Uterus (tissue), 4 donors: ENCODE results near the gene ERICH3. TPM values are rescaled to one million over a fixed set of nuclear protein-coding genes. Genes with fewer than 3 reads are reported as not detected.

ENCODE experiments used
- DNase-seq, 2 donors: peaks; one replicate each; pipeline ENCODE4 v3.0.0-alpha.2; 2019 to 2020
- H3K27ac ChIP-seq, 2 donors: fragments of 200-600 bp; sonication (generic); 1 replicate in 1 of 2; 2 replicates in 1 of 2; pipeline ENCODE4 v1.5.1; 2016 to 2018
- H3K27me3 ChIP-seq, 2 donors: fragments of 200-600 bp; sonication (generic); one replicate each; pipeline ENCODE4 v1.5.1; 2018 to 2019; ENCODE audit warnings: control low read depth in 1 of 2
- H3K36me3 ChIP-seq, 2 donors: fragments of 200-600 bp; sonication (generic); one replicate each; pipeline ENCODE4 v1.5.1; 2019; ENCODE audit warnings: control low read depth in 1 of 2
- H3K4me1 ChIP-seq, 2 donors: fragments of 200-600 bp; sonication (generic); one replicate each; pipeline ENCODE4 v1.5.1; 2018 to 2019; ENCODE audit warnings: control low read depth in 1 of 2
- H3K4me3 ChIP-seq, 2 donors: fragments of 200-600 bp; sonication (generic); 1 replicate in 1 of 2; 2 replicates in 1 of 2; pipeline ENCODE4 v1.5.1; 2018 to 2019; ENCODE audit warnings: mild to moderate bottlenecking in 1 of 2
- H3K9me3 ChIP-seq, 2 donors: fragments of 200-600 bp; sonication (generic); one replicate each; pipeline ENCODE4 v1.5.1; 2019; ENCODE audit warnings: control low read depth in 1 of 2
- POLR2A ChIP-seq, 2 donors: fragments of 450-650 bp; IDR thresholded peaks; one replicate each; pipeline ENCODE4 v1.6.1; 2016; ENCODE audit warnings: antibody characterized with exemption in 2 of 2, mild to moderate bottlenecking in 1 of 2, moderate library complexity in 1 of 2
- intact Hi-C: fragments of 100-400 bp; cut with DNase I; formaldehyde crosslinking; loops from one replicate; pipeline ENCODE4 v1.15.1; 2023; ENCODE audit warnings: low total_unique reads
- total RNA-seq, 4 donors: library from RNA; depleted of rRNA in 3 of 4; stranded (reverse); fragments of >200 nt in 3 of 4; gene quantifications; one replicate each; pipeline versions ENCODE4 v1.1.0 to v1.2.4, GENCODE V29; 2014 to 2023
- TF ChIP-seq, protein P1 (sequence below), 4 experiments: fragments of 200-600 bp in 2 of 4; fragments of 450-650 bp in 2 of 4; sonication (generic) in 2 of 4; IDR thresholded peaks; one replicate each; pipeline ENCODE4 v1.5.1; 2016 to 2019; ENCODE audit warnings: antibody characterized with exemption in 4 of 4, mild to moderate bottlenecking in 2 of 4, moderate library complexity in 1 of 4
- donor health status: DM: yes; HTN: yes; CAD: no.

ERICH3 gene
- total RNA-seq, 4 donors from 2014 or later, result under 0.01 to 3.7 (median 0.67) TPM

DNA sequence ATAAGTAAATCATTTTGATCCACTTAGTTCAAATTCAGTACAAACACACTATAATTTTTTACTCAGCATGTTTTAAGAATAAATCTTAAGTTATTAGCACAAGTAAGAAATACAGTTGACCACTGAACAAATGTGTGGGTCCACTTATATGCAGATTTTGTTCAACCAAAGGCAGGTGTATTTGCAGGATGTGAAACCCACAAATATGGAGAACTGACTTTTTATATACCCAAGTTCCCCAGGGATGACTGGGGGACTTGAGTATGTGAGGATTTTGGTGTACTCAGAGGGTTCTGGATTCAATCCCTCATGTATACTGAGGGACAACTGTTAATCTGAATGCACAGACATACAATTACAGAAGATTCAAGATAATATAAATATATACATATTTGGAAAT lies 25.7 kb upstream of the ERICH3 start:
- no peak for DNase-seq
- H3K4me3 ChIP-seq, result no peak overlapping the region
- H3K4me1 ChIP-seq, result no peaks in the 10 kb centered on the region
- H3K9me3 ChIP-seq, result no peaks in the 10 kb centered on the region
- H3K27ac ChIP-seq, result no peak overlapping the region
- no peak for TF ChIP-seq POLR2A (IDR thresholded peaks at IDR 0.05)
- TF ChIP-seq, protein P1, sequence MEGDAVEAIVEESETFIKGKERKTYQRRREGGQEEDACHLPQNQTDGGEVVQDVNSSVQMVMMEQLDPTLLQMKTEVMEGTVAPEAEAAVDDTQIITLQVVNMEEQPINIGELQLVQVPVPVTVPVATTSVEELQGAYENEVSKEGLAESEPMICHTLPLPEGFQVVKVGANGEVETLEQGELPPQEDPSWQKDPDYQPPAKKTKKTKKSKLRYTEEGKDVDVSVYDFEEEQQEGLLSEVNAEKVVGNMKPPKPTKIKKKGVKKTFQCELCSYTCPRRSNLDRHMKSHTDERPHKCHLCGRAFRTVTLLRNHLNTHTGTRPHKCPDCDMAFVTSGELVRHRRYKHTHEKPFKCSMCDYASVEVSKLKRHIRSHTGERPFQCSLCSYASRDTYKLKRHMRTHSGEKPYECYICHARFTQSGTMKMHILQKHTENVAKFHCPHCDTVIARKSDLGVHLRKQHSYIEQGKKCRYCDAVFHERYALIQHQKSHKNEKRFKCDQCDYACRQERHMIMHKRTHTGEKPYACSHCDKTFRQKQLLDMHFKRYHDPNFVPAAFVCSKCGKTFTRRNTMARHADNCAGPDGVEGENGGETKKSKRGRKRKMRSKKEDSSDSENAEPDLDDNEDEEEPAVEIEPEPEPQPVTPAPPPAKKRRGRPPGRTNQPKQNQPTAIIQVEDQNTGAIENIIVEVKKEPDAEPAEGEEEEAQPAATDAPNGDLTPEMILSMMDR (IDR thresholded peaks at IDR 0.05), result no peak
- H3K36me3 ChIP-seq, result no peaks in the 10 kb centered on the region
- intact Hi-C loops, result no loop called here
- H3K27me3 ChIP-seq, result no peaks in the 10 kb centered on the region

DNA sequence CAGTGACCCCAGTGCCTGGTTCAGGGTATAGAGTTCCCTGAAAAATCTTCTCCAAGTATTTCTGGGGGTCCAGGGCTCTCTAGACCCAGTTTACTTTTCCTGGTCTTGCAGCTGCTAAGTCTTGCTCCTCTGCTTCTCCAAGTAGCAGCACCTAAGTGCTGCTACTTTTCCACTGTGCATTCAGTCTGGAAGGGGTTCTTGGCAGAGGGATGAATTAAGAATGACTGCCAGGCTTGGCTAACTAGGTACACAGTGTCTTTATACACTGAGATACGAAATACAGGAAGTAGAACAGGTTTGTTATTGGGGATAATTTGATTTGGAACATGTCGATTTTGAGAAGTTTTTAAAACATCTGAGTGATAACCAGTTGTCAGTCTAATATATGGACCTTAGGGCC lies 24.2 kb upstream of the ERICH3 start:
- no peak for DNase-seq
- intact Hi-C loops, result no loop called here
- no peak overlapping the region for H3K4me3 ChIP-seq
- TF ChIP-seq, protein P1 (IDR thresholded peaks at IDR 0.05), result no peak
- no peak for TF ChIP-seq POLR2A (IDR thresholded peaks at IDR 0.05)
- no peaks in the 10 kb centered on the region for H3K27me3 ChIP-seq
- no peaks in the 10 kb centered on the region for H3K36me3 ChIP-seq
- H3K27ac ChIP-seq, result no peak overlapping the region
- H3K4me1 ChIP-seq, result no peaks in the 10 kb centered on the region
- no peaks in the 10 kb centered on the region for H3K9me3 ChIP-seq

DNA sequence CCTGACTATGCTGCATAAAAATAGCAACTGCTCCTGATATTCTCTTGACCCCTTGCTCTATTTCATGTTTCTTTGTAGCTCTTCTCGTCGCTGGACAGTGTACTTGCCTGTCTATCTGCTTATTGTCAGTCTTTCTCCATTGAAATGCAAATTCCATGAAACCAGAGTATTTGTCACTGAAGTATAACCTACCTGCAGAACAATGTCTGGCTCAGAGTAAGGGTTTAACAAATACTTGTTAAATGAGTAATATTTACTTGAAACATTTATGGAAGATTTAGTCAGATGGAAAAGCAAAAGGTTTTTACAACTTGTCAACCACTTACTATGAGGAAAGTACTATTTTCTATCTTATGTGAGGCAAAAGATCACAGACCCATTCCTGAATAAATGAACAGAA lies 19.9 kb upstream of the ERICH3 start:
- Histone ChIP-seq H3K36me3 (no peaks in the 10 kb centered on the region), H3K27me3 (no peaks in the 10 kb centered on the region), H3K4me3 (no peak overlapping the region), H3K27ac (no peak overlapping the region), H3K4me1 (no peaks in the 10 kb centered on the region), H3K9me3 (no peaks in the 10 kb centered on the region)
- TF ChIP-seq POLR2A (IDR thresholded peaks at IDR 0.05), result no peak
- TF ChIP-seq, protein P1 (IDR thresholded peaks at IDR 0.05), result no peak
- no peak for DNase-seq
- intact Hi-C loops, result no loop called here

DNA sequence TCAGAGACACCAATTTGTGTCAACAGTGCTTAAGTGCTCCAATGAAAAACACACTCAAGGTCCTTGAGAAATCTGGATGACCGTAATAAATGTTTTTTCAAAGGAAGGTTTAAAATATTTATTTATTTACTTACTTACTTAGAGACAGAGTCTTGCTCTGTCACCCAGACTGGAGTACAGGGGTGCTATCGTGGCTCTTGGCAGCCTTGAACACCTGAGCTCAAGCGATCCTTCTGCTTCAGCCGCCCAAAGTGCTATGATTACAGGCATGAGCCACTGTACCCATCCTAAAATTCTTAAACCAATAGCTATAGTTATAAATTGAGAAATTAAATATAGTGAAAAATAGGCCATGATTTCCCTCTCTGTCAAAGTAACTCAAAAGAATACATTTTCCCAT lies 17.3 kb upstream of the ERICH3 start:
- no peaks in the 10 kb centered on the region for H3K9me3 ChIP-seq
- H3K27me3 ChIP-seq, result no peaks in the 10 kb centered on the region
- H3K27ac ChIP-seq, result no peak overlapping the region
- H3K4me3 ChIP-seq, result no peak overlapping the region
- DNase-seq, result no peak
- TF ChIP-seq POLR2A (IDR thresholded peaks at IDR 0.05), result no peak
- TF ChIP-seq, protein P1 (IDR thresholded peaks at IDR 0.05), result no peak
- H3K36me3 ChIP-seq, result no peaks in the 10 kb centered on the region
- H3K4me1 ChIP-seq, result no peaks in the 10 kb centered on the region
- intact Hi-C loops, result no loop called here

DNA sequence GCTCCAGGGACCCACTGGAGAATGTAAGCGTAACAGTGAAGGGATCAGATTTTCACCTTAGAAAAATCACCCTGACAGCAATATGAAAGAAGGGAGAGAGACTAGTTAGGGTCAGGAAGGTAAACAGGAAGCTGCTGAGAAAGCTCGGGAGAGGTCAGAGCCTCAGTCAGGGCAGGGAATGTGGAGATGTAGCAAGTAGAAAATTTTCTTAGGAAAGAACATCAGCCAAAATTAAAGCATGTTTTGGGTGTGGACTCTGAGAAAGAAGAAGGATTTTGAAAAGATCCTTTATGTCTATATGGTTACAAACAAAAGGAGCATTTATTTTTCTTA lies 16.7 kb upstream of the ERICH3 start:
- H3K36me3 ChIP-seq, result no peaks in the 10 kb centered on the region
- no peak overlapping the region for H3K4me3 ChIP-seq
- no peaks in the 10 kb centered on the region for H3K9me3 ChIP-seq
- DNase-seq, result no peak
- intact Hi-C loops, result no loop called here
- H3K27me3 ChIP-seq, result no peaks in the 10 kb centered on the region
- H3K4me1 ChIP-seq, result no peaks in the 10 kb centered on the region
- TF ChIP-seq POLR2A (IDR thresholded peaks at IDR 0.05), result no peak
- TF ChIP-seq, protein P1 (IDR thresholded peaks at IDR 0.05), result no peak
- H3K27ac ChIP-seq, result no peak overlapping the region
